Prostate gland (tissue), 2 donors: ENCODE results near the gene GNG2.

ENCODE experiments used
- CTCF ChIP-seq, 4 experiments: fragments of 200-600 bp in 2 of 4; fragments of 450-650 bp in 2 of 4; sonication (generic) in 2 of 4; IDR thresholded peaks; 1 replicate in 3 of 4; 2 replicates in 1 of 4; pipeline ENCODE4 v1.5.1; 2016 to 2019; ENCODE audit warnings: antibody characterized with exemption in 4 of 4, mild to moderate bottlenecking in 2 of 4, moderate library complexity in 2 of 4
- POLR2AphosphoS5 ChIP-seq: sonication (generic); formaldehyde crosslinking; IDR thresholded peaks from one replicate; pipeline ENCODE4 v1.6.1; 2017; ENCODE audit warnings: antibody characterized with exemption

GRCh38 chr14:52010173-52010693, 149.8 kb downstream of the GNG2 start:
- TF ChIP-seq CTCF (IDR thresholded peaks at IDR 0.05) (no peak), POLR2AphosphoS5 (no peak)
